Caco-2 (cell line): Measurements from ENCODE around the gene BCOR. TPM values are rescaled to one million over a fixed set of nuclear protein-coding genes. Genes with fewer than 3 reads are reported as not detected.

Experiments used
- BruUV-seq: library from RNA; stranded (reverse); fragments of 400-500 nt; replicated peaks from 2 replicates; lab custom pipeline; 2021; lab: Mats Ljungman, UMichigan
- CTCF ChIA-PET: fragments of 300-600 bp; sonication (Branson Sonifier 250); formaldehyde crosslinking; loops from one replicate; lab custom pipeline; 2022; ENCODE audit warnings: antibody characterized with exemption; lab: Charles Lee
- POLR2A ChIA-PET: fragments of 300-600 bp; sonication (Branson Sonifier 250); formaldehyde crosslinking; loops from one replicate; lab custom pipeline; 2022; ENCODE audit warnings: antibody characterized with exemption; lab: Charles Lee
- DNase-seq, 2 experiments: peaks; one replicate each; pipeline versions ENCODE4 v3.0.0 to v3.0.0-alpha.2; 2020 to 2022
- H3K27me3 ChIP-seq: replicated peaks from 2 replicates; pipeline ENCODE4 v1.6.0; 2011; ENCODE audit warnings: low read length; ENCODE audit not compliant: control insufficient read depth, insufficient read depth
- H3K36me3 ChIP-seq: 2 replicates; pipeline ENCODE4 v1.5.1; 2011; ENCODE audit warnings: low read length; ENCODE audit not compliant: control insufficient read depth, insufficient read depth
- H3K4me1 ChIP-seq: fragments of 250-450 bp; sonication (Bioruptor Pico); 2 replicates; pipeline ENCODE4 v1.5.1; 2020; ENCODE audit warnings: mild to moderate bottlenecking
- H3K4me3 ChIP-seq: 2 replicates; pipeline ENCODE4 v1.5.1; 2011; ENCODE audit warnings: low read depth, mild to moderate bottlenecking, control low read depth, low read length
- H3K9me3 ChIP-seq: fragments of 250-450 bp; sonication (Bioruptor Pico); 2 replicates; pipeline ENCODE4 v1.5.1; 2020; ENCODE audit warnings: mild to moderate bottlenecking, moderate library complexity
- H3K27ac Mint-ChIP-seq: one replicate; pipeline ENCODE4 v1.8.0; 2022; ENCODE audit warnings: mixed read lengths; ENCODE audit not compliant: unreplicated experiment
- H3K27me3 Mint-ChIP-seq: one replicate; pipeline ENCODE4 v1.8.0; 2022; ENCODE audit warnings: mixed read lengths; ENCODE audit not compliant: insufficient read depth, unreplicated experiment
- H3K36me3 Mint-ChIP-seq: one replicate; pipeline ENCODE4 v1.8.0; 2022; ENCODE audit warnings: mild to moderate bottlenecking, mixed read lengths; ENCODE audit not compliant: insufficient read depth, unreplicated experiment
- H3K4me1 Mint-ChIP-seq: one replicate; pipeline ENCODE4 v1.8.0; 2022; ENCODE audit warnings: low read depth, mixed read lengths; ENCODE audit not compliant: unreplicated experiment
- H3K4me3 Mint-ChIP-seq: one replicate; pipeline ENCODE4 v1.8.0; 2022; ENCODE audit warnings: mild to moderate bottlenecking, moderate library complexity, mixed read lengths; ENCODE audit not compliant: unreplicated experiment
- H3K9me3 Mint-ChIP-seq: one replicate; pipeline ENCODE4 v1.8.0; 2022; ENCODE audit warnings: mixed read lengths; ENCODE audit not compliant: unreplicated experiment
- intact Hi-C: fragments of 100-400 bp; cut with micrococcal nuclease; formaldehyde crosslinking; loops from one replicate; pipeline ENCODE4 v1.10.0; 2022; ENCODE audit not compliant: unreplicated experiment
- total RNA-seq: library from RNA; stranded (reverse); gene quantifications from 2 replicates; pipeline ENCODE4 v1.2.3, GENCODE V29; 2022
- TF ChIP-seq, protein P1 (sequence below), 2 experiments: fragments of 200-600 bp in 1 of 2; IDR thresholded peaks; 1 replicate in 1 of 2; 2 replicates in 1 of 2; pipeline versions ENCODE4 v1.5.1 to v1.8.0; 2011 to 2022; ENCODE audit warnings: antibody characterized with exemption in 1 of 2, control low read depth in 1 of 2, inconsistent platforms in 1 of 2, low read depth in 1 of 2, low read length in 1 of 2, mild to moderate bottlenecking in 1 of 2, moderate library complexity in 1 of 2; ENCODE audit not compliant: insufficient read depth in 1 of 2, severe bottlenecking in 1 of 2, unreplicated experiment in 1 of 2

Gene BCOR
- total RNA-seq, 1 experiment from 2014 or later, result 16.2 TPM

DNA sequence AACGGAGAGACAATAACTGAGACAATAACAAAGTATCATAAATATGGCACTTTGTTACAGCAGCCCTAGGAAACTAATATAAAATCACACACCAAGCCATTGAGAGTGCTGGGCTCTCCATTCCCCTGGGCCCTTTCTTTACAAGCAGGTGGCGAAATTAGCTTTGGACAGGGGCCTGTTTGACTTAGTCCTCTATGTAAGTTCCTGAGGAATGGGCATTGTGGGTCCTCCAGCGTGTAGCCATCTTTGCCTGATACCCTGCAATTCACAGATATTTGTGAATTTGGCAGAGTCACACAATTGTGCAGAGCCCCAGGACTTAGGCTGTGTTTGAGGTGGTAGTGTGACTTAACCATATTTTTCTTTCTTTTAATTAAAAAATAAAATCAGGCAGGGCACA lies 67.6 kb downstream of the BCOR start:
- Histone ChIP-seq H3K4me1 (no peaks in the 10 kb centered on the region), H3K9me3 (no peaks in the 10 kb centered on the region), H3K27me3 (no peaks in the 10 kb centered on the region), H3K36me3 (no peaks in the 10 kb centered on the region), H3K4me3 (no peak overlapping the region)
- Mint-ChIP-seq H3K27me3 (no peaks in the 10 kb centered on the region), H3K27ac (no peak overlapping the region), H3K36me3 (no peaks in the 10 kb centered on the region), H3K4me3 (no peak overlapping the region), H3K9me3 (no peaks in the 10 kb centered on the region), H3K4me1 (no peaks in the 10 kb centered on the region)
- intact Hi-C loops, result no loop called here
- no peak for DNase-seq
- BruUV-seq, result no TSS peak
- ChIA-PET POLR2A (no interaction called here), CTCF (no interaction called here)
- TF ChIP-seq, protein P1, sequence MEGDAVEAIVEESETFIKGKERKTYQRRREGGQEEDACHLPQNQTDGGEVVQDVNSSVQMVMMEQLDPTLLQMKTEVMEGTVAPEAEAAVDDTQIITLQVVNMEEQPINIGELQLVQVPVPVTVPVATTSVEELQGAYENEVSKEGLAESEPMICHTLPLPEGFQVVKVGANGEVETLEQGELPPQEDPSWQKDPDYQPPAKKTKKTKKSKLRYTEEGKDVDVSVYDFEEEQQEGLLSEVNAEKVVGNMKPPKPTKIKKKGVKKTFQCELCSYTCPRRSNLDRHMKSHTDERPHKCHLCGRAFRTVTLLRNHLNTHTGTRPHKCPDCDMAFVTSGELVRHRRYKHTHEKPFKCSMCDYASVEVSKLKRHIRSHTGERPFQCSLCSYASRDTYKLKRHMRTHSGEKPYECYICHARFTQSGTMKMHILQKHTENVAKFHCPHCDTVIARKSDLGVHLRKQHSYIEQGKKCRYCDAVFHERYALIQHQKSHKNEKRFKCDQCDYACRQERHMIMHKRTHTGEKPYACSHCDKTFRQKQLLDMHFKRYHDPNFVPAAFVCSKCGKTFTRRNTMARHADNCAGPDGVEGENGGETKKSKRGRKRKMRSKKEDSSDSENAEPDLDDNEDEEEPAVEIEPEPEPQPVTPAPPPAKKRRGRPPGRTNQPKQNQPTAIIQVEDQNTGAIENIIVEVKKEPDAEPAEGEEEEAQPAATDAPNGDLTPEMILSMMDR (IDR thresholded peaks at IDR 0.05; ENCODE audit: insufficient read depth in 1 of 2, low read depth in 1 of 2, low read length in 1 of 2, severe bottlenecking in 1 of 2, unreplicated experiment in 1 of 2), result no peak

DNA sequence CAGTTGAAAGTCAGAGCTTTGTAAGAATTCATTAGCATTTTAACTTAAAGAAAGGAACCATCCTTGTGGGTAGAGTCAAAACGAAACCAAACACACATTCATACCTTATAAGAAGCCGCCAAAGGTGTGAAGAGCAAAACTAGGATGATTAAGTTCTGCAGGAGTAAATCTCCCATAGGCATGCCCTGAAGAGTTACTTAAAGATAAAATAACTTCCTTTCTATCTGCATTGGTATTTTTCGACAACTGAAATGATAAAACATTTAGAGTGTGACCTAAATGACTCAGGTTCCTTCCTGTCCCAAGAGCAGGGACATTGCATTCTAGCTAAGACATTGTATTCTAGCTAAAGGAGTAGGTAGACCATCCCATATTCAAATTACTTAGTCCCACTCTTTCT lies 75.3 kb downstream of the BCOR start:
- DNase-seq, result no peak
- ChIA-PET POLR2A (no interaction called here), CTCF (no interaction called here)
- Mint-ChIP-seq H3K27ac (no peak overlapping the region), H3K4me1 (no peaks in the 10 kb centered on the region), H3K27me3 (no peaks in the 10 kb centered on the region), H3K36me3 (no peaks in the 10 kb centered on the region), H3K9me3 (no peaks in the 10 kb centered on the region), H3K4me3 (no peak overlapping the region)
- no peaks in the 10 kb centered on the region for H3K4me1 ChIP-seq
- BruUV-seq, result no TSS peak
- intact Hi-C loops, result no loop called here
- no peaks in the 10 kb centered on the region for H3K9me3 ChIP-seq
- no peaks in the 10 kb centered on the region for H3K27me3 ChIP-seq
- H3K36me3 ChIP-seq, result no peaks in the 10 kb centered on the region
- H3K4me3 ChIP-seq, result no peak overlapping the region
- TF ChIP-seq, protein P1 (IDR thresholded peaks at IDR 0.05; ENCODE audit: insufficient read depth in 1 of 2, low read depth in 1 of 2, low read length in 1 of 2, severe bottlenecking in 1 of 2, unreplicated experiment in 1 of 2), result no peak

DNA sequence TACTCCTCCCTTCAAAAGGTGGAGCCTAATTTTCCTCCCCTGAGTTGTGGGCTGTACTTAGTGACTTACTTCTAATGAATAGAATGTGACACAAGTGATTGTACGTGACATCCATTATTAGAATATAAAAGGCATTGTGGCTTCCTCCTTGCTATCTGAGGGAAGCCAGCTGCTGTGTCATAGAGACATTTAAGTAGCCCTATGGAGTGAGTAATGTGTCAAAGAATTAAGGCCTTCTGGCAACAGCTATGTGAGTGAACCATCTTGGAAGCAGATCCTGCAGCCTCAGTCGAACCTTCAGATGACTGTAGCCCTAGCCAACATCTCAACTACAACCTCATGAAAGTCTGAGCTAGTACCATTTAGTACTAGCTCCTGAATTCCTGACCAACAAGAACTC lies 76.1 kb downstream of the BCOR start:
- Mint-ChIP-seq H3K9me3 (no peaks in the 10 kb centered on the region), H3K27me3 (no peaks in the 10 kb centered on the region), H3K4me1 (no peaks in the 10 kb centered on the region), H3K4me3 (no peak overlapping the region), H3K27ac (no peak overlapping the region), H3K36me3 (no peaks in the 10 kb centered on the region)
- Histone ChIP-seq H3K4me3 (no peak overlapping the region), H3K4me1 (no peaks in the 10 kb centered on the region), H3K27me3 (no peaks in the 10 kb centered on the region), H3K9me3 (no peaks in the 10 kb centered on the region), H3K36me3 (no peaks in the 10 kb centered on the region)
- CTCF ChIA-PET, result no interaction called here
- POLR2A ChIA-PET, result no interaction called here
- TF ChIP-seq, protein P1 (IDR thresholded peaks at IDR 0.05; ENCODE audit: insufficient read depth in 1 of 2, low read depth in 1 of 2, low read length in 1 of 2, severe bottlenecking in 1 of 2, unreplicated experiment in 1 of 2), result no peak
- intact Hi-C loops, result no loop called here
- no peak for DNase-seq
- no TSS peak for BruUV-seq
